Lower leg skin (tissue), 3 donors: ENCODE data around the gene CCDC92.

Experiments
- POLR2A ChIP-seq, 2 donors: fragments of 450-650 bp; IDR thresholded peaks; one replicate each; pipeline ENCODE4 v1.6.1; 2016 to 2017; ENCODE audit warnings: antibody characterized with exemption in 2 of 2, mild to moderate bottlenecking in 1 of 2, moderate library complexity in 1 of 2
- TF ChIP-seq, protein P1 (sequence below), 3 donors: fragments of 450-650 bp; IDR thresholded peaks; one replicate each; pipeline ENCODE4 v1.5.1; 2016; ENCODE audit warnings: antibody characterized with exemption in 3 of 3, mild to moderate bottlenecking in 3 of 3, moderate library complexity in 2 of 3

GRCh38 chr12:123892853-123893252 lies 79.8 kb downstream of the CCDC92 start:
- TF ChIP-seq, protein P1, sequence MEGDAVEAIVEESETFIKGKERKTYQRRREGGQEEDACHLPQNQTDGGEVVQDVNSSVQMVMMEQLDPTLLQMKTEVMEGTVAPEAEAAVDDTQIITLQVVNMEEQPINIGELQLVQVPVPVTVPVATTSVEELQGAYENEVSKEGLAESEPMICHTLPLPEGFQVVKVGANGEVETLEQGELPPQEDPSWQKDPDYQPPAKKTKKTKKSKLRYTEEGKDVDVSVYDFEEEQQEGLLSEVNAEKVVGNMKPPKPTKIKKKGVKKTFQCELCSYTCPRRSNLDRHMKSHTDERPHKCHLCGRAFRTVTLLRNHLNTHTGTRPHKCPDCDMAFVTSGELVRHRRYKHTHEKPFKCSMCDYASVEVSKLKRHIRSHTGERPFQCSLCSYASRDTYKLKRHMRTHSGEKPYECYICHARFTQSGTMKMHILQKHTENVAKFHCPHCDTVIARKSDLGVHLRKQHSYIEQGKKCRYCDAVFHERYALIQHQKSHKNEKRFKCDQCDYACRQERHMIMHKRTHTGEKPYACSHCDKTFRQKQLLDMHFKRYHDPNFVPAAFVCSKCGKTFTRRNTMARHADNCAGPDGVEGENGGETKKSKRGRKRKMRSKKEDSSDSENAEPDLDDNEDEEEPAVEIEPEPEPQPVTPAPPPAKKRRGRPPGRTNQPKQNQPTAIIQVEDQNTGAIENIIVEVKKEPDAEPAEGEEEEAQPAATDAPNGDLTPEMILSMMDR (IDR thresholded peaks at IDR 0.05): no peak
- TF ChIP-seq POLR2A (IDR thresholded peaks at IDR 0.05): no peak
